HepG2 (cell line): ENCODE measurements around the gene BMP6. TPM values are rescaled to one million over a fixed set of nuclear protein-coding genes. Genes with fewer than 3 reads are reported as not detected.

Source experiments
- DRAP1 ChIP-seq: IDR thresholded peaks from 2 replicates; pipeline ENCODE4 v1.6.1; 2016; ENCODE audit warnings: missing genetic modification reagents, missing compliant biosample characterization
- GABPA ChIP-seq, 2 experiments: IDR thresholded peaks; 2 replicates each; pipeline ENCODE4 v1.6.1; 2011 to 2016; ENCODE audit warnings: low read depth in 2 of 2, low read length in 1 of 2, missing biosample characterization in 1 of 2, missing genetic modification characterization in 1 of 2
- HHEX ChIP-seq: IDR thresholded peaks from 2 replicates; pipeline ENCODE4 v1.6.1; 2016; ENCODE audit warnings: control low read depth
- HMGXB4 ChIP-seq, 2 experiments: sonication (generic) in 1 of 2; formaldehyde crosslinking in 1 of 2; IDR thresholded peaks; 2 replicates each; pipeline versions ENCODE4 v1.4.0 to v1.6.1; 2018 to 2020; ENCODE audit warnings: missing genetic modification reagents in 2 of 2, borderline replicate concordance in 1 of 2, low read depth in 1 of 2, mild to moderate bottlenecking in 1 of 2, missing biosample characterization in 1 of 2
- HNRNPL ChIP-seq: fragments of 200-400 bp; formaldehyde crosslinking; IDR thresholded peaks from 2 replicates; pipeline ENCODE4 v1.6.1; 2017; ENCODE audit warnings: mild to moderate bottlenecking, low read depth, low read length
- TEAD3 ChIP-seq: optimal IDR thresholded peaks from 2 replicates; pipeline ENCODE3; 2016; ENCODE audit warnings: borderline replicate concordance
- TP53 ChIP-seq: sonication (generic); formaldehyde crosslinking; conservative IDR thresholded peaks from 2 replicates; pipeline ENCODE4 v1.4.0; 2020; ENCODE audit warnings: missing genetic modification reagents
- ZBTB44 ChIP-seq: sonication (generic); formaldehyde crosslinking; IDR thresholded peaks from 2 replicates; pipeline ENCODE4 v1.4.0; 2020; ENCODE audit warnings: missing genetic modification reagents
- ZFP62 ChIP-seq: sonication (generic); formaldehyde crosslinking; IDR thresholded peaks from 2 replicates; pipeline ENCODE4 v1.4.0; 2020; ENCODE audit warnings: missing genetic modification reagents
- ZNF121 ChIP-seq: sonication (generic); formaldehyde crosslinking; IDR thresholded peaks from 2 replicates; pipeline ENCODE4 v1.5.0; 2020; ENCODE audit warnings: mild to moderate bottlenecking, missing genetic modification reagents
- ZNF253 ChIP-seq: sonication (generic); formaldehyde crosslinking; IDR thresholded peaks from 2 replicates; pipeline ENCODE4 v1.8.0; 2022; ENCODE audit warnings: mild to moderate bottlenecking, missing genetic modification reagents, borderline replicate concordance
- ZNF512B ChIP-seq: sonication (generic); formaldehyde crosslinking; IDR thresholded peaks from 2 replicates; pipeline ENCODE4 v1.5.1; 2020; ENCODE audit warnings: missing genetic modification reagents, mild to moderate bottlenecking, borderline replicate concordance
- ZNF646 ChIP-seq: sonication (generic); formaldehyde crosslinking; IDR thresholded peaks from 2 replicates; pipeline ENCODE4 v1.9.0; 2021; ENCODE audit warnings: mild to moderate bottlenecking, missing genetic modification reagents
- ZNF792 ChIP-seq: IDR thresholded peaks from 2 replicates; pipeline ENCODE4 v1.6.1; 2016
- polyA plus RNA-seq, 8 experiments: library from polyadenylated mRNA; depleted of rRNA in 3 of 8; stranded (reverse) in 7 of 8; unstranded in 1 of 8; fragments of >200 nt; fragmentation: Illumina TruSeq in 4 of 8; extraction: Trizol in 4 of 8; gene quantifications; 2 replicates each; pipeline versions ENCODE4 v1.2.1 to v1.2.3, GENCODE V29; 2011 to 2016; ENCODE audit warnings: low read depth in 4 of 8, missing spikeins in 1 of 8, mixed read lengths in 1 of 8; ENCODE audit not compliant: insufficient read depth in 1 of 8
- total RNA-seq, 5 experiments: library from RNA; depleted of rRNA; stranded (reverse); fragments of >200 nt; fragmentation: Illumina TruSeq; extraction: Trizol; gene quantifications; 2 replicates each; pipeline ENCODE4 v1.2.3, GENCODE V29; 2016; ENCODE audit warnings: low read depth in 1 of 5

BMP6 gene
- total and polyA plus RNA-seq, 2 of the 13 experiments (the other 11 are each of a cell fraction or from before 2014, with no cell fraction given), result 0.09 to 0.18 TPM

GRCh38 chr6:7697820-7698623 is 27.9 kb upstream of the BMP6 start (continued):
- no peak for TF ChIP-seq HMGXB4 (CRISPR knock-in tag; IDR thresholded peaks at IDR 0.05; ENCODE audit: borderline replicate concordance in 1 of 2, low read depth in 1 of 2)
- no peak for TF ChIP-seq GABPA (IDR thresholded peaks at IDR 0.05; ENCODE audit: low read depth, low read length)
- TF ChIP-seq GABPA (CRISPR knock-in tag; IDR thresholded peaks at IDR 0.05; ENCODE audit: low read depth), result no peak
- no peak for TF ChIP-seq TP53 (CRISPR knock-in tag)
- no peak for TF ChIP-seq ZNF253
- no peak for TF ChIP-seq ZFP62
- TF ChIP-seq ZNF792 (CRISPR knock-in tag), result 0 out of 2 replicates have a peak, but pooled peaks have one; percentile 54
- TF ChIP-seq ZBTB44 (CRISPR knock-in tag), result no peak
- TF ChIP-seq DRAP1, result no peak
- no peak for TF ChIP-seq ZNF646 (CRISPR knock-in tag)
- no peak for TF ChIP-seq HNRNPL
- peak; percentile 32 for TF ChIP-seq TEAD3
- no peak for TF ChIP-seq ZNF512B
- TF ChIP-seq HHEX (CRISPR knock-in tag), result no peak
- TF ChIP-seq ZNF121 (CRISPR knock-in tag), result no peak
